ENCODE results near the gene GPX6. TPM values are rescaled to one million over a fixed set of nuclear protein-coding genes. Genes with fewer than 3 reads are reported as not detected.
"Not testable (repeated sequence)": the region's sequence is repeated elsewhere in the genome, so short reads cannot be mapped to it uniquely, and the experiment has no call there.

GPX6 gene
- total RNA-seq, 1 donor from 2014 or later = not detected

GRCh38 chr6:28525496-28526039 is 10.0 kb upstream of the GPX6 start, which contains the start of gene GPX5:
TSS of gene GPX5 (plus strand) at chr6:28525881. CDS start at chr6:28526014, 133 bp downstream.
- DNase-seq = no peak
- Mint-ChIP-seq H3K4me3 (ENCODE audit: unreplicated experiment) (peak within 1 kb of the TSS; percentile 30), H3K36me3 (ENCODE audit: unreplicated experiment) (no peaks in the 10 kb centered on the region), H3K9me3 (ENCODE audit: unreplicated experiment) (no peaks in the 10 kb centered on the region), H3K27me3 (ENCODE audit: unreplicated experiment) (peaks cover 4% of the 10 kb centered on the region), H3K27ac (ENCODE audit: unreplicated experiment) (no peak within 1 kb of the TSS), H3K4me1 (ENCODE audit: low read depth, unreplicated experiment) (no peaks in the 10 kb centered on the region)
- TF ChIP-seq CTCF (IDR thresholded peaks at IDR 0.05; ENCODE audit: partially characterized antibody, unreplicated experiment) = no peak

- no peak overlapping the region for H3K27ac Mint-ChIP-seq (ENCODE audit: unreplicated experiment)
- no peaks in the 10 kb centered on the region for H3K4me1 Mint-ChIP-seq (ENCODE audit: low read depth, unreplicated experiment)
- H3K36me3 Mint-ChIP-seq (ENCODE audit: unreplicated experiment) = no peaks in the 10 kb centered on the region
- H3K27me3 Mint-ChIP-seq (ENCODE audit: unreplicated experiment) = peaks cover 4% of the 10 kb centered on the region
- no peak for TF ChIP-seq CTCF (IDR thresholded peaks at IDR 0.05; ENCODE audit: partially characterized antibody, unreplicated experiment)
- no peaks in the 10 kb centered on the region for H3K9me3 Mint-ChIP-seq (ENCODE audit: unreplicated experiment)
- H3K4me3 Mint-ChIP-seq (ENCODE audit: unreplicated experiment) = no peak overlapping the region
- no peak for DNase-seq
Observed at GRCh38 chr6:28523241-28523622, 7.6 kb upstream of the GPX6 start.

GRCh38 chr6:28522594-28523240 is 7.1 kb upstream of the GPX6 start:
- no peaks in the 10 kb centered on the region for H3K36me3 Mint-ChIP-seq (ENCODE audit: unreplicated experiment)
- DNase-seq = no peak
- TF ChIP-seq CTCF (IDR thresholded peaks at IDR 0.05; ENCODE audit: partially characterized antibody, unreplicated experiment) = no peak
- no peak overlapping the region for H3K27ac Mint-ChIP-seq (ENCODE audit: unreplicated experiment)
- no peaks in the 10 kb centered on the region for H3K9me3 Mint-ChIP-seq (ENCODE audit: unreplicated experiment)
- H3K4me1 Mint-ChIP-seq (ENCODE audit: low read depth, unreplicated experiment) = no peaks in the 10 kb centered on the region
- H3K27me3 Mint-ChIP-seq (ENCODE audit: unreplicated experiment) = peaks cover 2% of the 10 kb centered on the region
- no peak overlapping the region for H3K4me3 Mint-ChIP-seq (ENCODE audit: unreplicated experiment)

- H3K27me3 Mint-ChIP-seq (ENCODE audit: unreplicated experiment) = no peaks in the 10 kb centered on the region
- H3K4me3 Mint-ChIP-seq (ENCODE audit: unreplicated experiment) = no peak overlapping the region
- H3K27ac Mint-ChIP-seq (ENCODE audit: unreplicated experiment) = no peak overlapping the region
- H3K36me3 Mint-ChIP-seq (ENCODE audit: unreplicated experiment) = no peaks in the 10 kb centered on the region
- DNase-seq = no peak
- no peak for TF ChIP-seq CTCF (IDR thresholded peaks at IDR 0.05; ENCODE audit: partially characterized antibody, unreplicated experiment)
- H3K4me1 Mint-ChIP-seq (ENCODE audit: low read depth, unreplicated experiment) = peaks cover 2% of the 10 kb centered on the region
- no peaks in the 10 kb centered on the region for H3K9me3 Mint-ChIP-seq (ENCODE audit: unreplicated experiment)
Observed at GRCh38 chr6:28517964-28518363, 2.4 kb upstream of the GPX6 start.

GRCh38 chr6:28512387-28512786 is 3.2 kb downstream of the GPX6 start:
- not testable (repeated sequence) for H3K27ac Mint-ChIP-seq (ENCODE audit: unreplicated experiment); H3K4me1 Mint-ChIP-seq (ENCODE audit: low read depth, unreplicated experiment); H3K36me3 Mint-ChIP-seq (ENCODE audit: unreplicated experiment); H3K4me3 Mint-ChIP-seq (ENCODE audit: unreplicated experiment); DNase-seq; H3K27me3 Mint-ChIP-seq (ENCODE audit: unreplicated experiment); H3K9me3 Mint-ChIP-seq (ENCODE audit: unreplicated experiment)

Data from glutamatergic neuron (in vitro differentiated cells).